ES-I3 (cell line): ENCODE data around the gene GLB1L2.
A peak's percentile ranks its signal among the peaks of the same experiment; 100 is the strongest.
"Not testable (repeated sequence)": the region's sequence is repeated elsewhere in the genome, so short reads cannot be mapped to it uniquely, and the experiment has no call there.

Source experiments
- H3K36me3 ChIP-seq: 2 replicates; pipeline ENCODE4 v1.6.1; 2013; ENCODE audit warnings: mild to moderate bottlenecking, low read length, control low read depth, moderate library complexity; ENCODE audit not compliant: insufficient read depth
- H3K4me1 ChIP-seq: 2 replicates; pipeline ENCODE4 v1.6.1; 2013; ENCODE audit warnings: mild to moderate bottlenecking, control low read depth, low read length; ENCODE audit not compliant: insufficient read depth
- H3K9ac ChIP-seq: 2 replicates; pipeline ENCODE4 v1.6.1; 2013; ENCODE audit warnings: low read depth, mild to moderate bottlenecking, low read length, moderate library complexity
- H3K9me3 ChIP-seq: 2 replicates; pipeline ENCODE4 v1.6.1; 2013; ENCODE audit warnings: mild to moderate bottlenecking, low read length, moderate library complexity; ENCODE audit not compliant: control insufficient read depth, insufficient read depth

The GLB1L2 gene

DNA sequence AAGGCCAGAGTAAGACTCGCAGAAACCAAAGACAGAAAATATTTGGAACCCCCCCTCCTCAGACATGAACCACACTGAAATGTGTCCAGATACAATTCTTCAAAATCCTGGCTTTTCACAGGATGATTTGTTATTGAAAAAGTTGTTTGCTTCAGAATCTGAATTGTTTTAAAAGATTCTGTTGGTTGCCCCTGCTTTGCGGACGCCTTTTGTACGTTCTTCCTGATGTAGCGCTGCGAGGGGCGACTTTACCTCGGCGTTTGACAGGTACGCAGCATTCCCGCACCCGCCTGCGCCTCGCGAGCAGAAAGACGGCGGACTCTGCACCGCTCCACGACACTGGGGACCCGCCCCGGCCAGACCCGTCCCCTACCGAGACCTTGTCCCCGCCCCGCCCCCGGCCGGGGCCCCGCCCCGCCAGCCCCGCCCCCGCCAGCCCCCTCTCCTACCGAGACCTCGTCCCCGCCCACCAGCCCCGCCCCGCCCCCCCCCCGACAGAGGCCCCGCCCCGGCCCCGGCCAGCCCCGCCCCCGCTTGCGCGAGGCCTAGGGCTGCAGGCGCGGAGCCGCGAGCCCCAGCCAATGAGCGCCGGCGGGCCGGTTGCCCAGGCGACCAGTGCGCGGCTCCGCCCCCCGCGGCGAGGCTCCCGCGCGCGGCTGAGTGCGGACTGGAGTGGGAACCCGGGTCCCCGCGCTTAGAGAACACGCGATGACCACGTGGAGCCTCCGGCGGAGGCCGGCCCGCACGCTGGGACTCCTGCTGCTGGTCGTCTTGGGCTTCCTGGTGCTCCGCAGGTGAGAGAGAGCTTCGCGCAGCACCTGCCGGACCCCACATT lies at the start of gene GLB1L2:
TSS of gene GLB1L2 (plus strand) at position 635 of the 835 bp plus-strand sequence. CDS start at position 709, 74 bp downstream.
- no peaks in the 10 kb centered on the region for H3K9me3 ChIP-seq
- peak within 1 kb of the TSS; percentile 62; the same call in 1 of the 2 replicates for H3K9ac ChIP-seq
- no peaks in the 10 kb centered on the region for H3K4me1 ChIP-seq
- no peaks in the 10 kb centered on the region for H3K36me3 ChIP-seq

- Histone ChIP-seq H3K36me3 (no peaks in the 10 kb centered on the region), H3K4me1 (no peaks in the 10 kb centered on the region), H3K9ac (no peak overlapping the region), H3K9me3 (no peaks in the 10 kb centered on the region)
Measured at GRCh38 chr11:134282121-134283045, 49.4 kb upstream of the GLB1L2 start.

DNA sequence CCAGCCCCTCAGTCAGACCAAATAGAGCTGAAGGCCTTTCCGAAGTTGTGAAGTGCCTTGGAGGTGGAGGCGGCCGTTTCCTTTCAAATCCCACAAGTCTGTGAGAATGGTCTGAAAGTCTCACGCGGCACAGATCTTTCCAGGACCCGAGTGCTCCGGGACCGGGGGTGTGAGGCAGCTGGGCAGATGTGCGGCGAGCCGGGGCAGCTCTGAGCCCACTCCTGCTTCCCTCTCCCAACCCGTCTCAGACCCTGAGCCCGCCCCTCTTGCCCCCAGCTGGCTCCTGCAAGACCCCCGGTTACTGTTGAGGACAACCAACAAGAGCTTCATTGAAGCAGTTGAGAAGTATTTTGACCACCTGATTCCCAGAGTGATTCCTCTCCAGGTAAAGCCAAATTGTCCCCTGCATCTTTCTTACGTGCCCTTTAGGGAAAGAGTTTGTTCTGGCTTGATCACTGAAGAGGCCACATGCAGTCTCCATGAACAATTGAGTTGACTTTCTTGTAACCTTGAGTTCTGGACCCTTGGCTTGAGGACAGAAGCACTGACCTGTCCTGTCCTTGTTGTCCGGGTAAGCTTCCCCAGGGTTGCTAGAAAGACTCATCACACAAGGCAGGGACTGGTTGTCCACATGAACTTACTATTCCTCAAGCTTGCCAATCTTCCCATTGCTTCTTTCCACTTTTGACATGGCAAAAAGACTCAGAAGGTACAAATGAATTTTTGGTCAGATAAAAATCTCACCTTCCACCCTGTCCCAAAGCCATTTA lies 48.1 kb upstream of the GLB1L2 start:
- Histone ChIP-seq H3K9me3 (no peaks in the 10 kb centered on the region), H3K9ac (no peak overlapping the region), H3K36me3 (no peaks in the 10 kb centered on the region), H3K4me1 (no peaks in the 10 kb centered on the region)

DNA sequence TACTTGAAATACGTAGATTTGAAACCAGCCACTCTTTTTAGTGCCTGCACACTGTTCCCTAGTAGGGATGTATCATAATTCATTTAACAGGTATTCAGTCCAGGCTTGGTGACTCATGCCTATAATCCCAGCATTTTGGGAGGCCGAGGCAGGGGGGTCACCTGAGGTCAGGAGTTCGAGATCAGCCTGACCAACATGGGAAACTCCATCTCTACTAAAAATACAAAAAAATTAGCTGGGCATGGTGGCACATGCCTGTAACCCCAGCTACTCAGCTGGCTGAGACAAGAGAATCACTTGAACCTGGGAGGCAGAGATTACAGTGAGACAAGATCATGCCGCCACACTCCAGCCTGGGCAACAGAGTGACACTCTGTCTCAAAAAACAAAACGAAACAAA lies 47.4 kb upstream of the GLB1L2 start:
- not testable (repeated sequence) for H3K4me1 ChIP-seq, H3K9me3 ChIP-seq, H3K36me3 ChIP-seq, H3K9ac ChIP-seq

DNA sequence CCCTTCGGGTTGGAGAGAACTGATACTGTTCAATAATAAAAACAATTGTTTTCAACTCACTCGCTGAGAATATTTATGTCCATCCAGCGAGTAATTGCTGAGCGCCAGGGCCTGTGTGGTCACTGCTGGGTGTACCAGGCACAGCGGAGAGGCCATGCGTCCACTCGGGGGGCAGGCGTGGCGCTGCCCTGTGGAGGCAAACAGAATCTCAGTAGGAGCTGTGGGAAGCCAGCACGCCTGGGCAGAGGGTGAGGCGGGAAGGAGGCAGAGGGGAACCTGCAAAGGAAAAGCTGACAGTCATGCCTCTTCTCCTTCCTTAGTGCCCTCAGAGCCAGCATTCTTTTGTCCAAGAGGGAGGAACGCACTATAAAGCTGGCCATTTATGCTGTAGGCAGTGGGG lies 44.2 kb upstream of the GLB1L2 start:
- peaks cover 6% of the 10 kb centered on the region; the same call in 1 of the 2 replicates for H3K4me1 ChIP-seq
- no peaks in the 10 kb centered on the region for H3K36me3 ChIP-seq
- no peaks in the 10 kb centered on the region for H3K9me3 ChIP-seq
- no peak overlapping the region for H3K9ac ChIP-seq

DNA sequence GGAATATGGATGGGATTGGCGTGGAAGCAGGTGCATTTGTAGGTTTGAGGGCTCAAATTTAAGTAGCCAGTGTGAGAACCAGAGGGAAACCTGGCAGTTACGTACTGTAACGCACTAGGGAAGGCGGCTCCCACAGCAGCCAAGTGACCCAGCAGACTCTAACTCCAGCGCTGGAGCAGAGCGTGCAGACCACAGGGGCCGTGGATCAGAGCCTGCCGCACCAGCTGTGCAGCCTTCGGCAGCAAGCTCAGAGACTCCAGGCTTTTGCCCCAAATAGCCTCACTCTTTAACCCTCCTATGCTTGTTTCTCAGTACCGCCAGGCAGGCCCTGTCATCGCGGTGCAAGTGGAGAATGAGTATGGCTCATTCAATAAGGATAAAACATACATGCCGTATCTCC lies 43.3 kb upstream of the GLB1L2 start:
- H3K9me3 ChIP-seq, result no peaks in the 10 kb centered on the region
- H3K9ac ChIP-seq, result no peak overlapping the region
- H3K36me3 ChIP-seq, result no peaks in the 10 kb centered on the region
- H3K4me1 ChIP-seq, result peaks cover 6% of the 10 kb centered on the region; the same call in 1 of the 2 replicates

DNA sequence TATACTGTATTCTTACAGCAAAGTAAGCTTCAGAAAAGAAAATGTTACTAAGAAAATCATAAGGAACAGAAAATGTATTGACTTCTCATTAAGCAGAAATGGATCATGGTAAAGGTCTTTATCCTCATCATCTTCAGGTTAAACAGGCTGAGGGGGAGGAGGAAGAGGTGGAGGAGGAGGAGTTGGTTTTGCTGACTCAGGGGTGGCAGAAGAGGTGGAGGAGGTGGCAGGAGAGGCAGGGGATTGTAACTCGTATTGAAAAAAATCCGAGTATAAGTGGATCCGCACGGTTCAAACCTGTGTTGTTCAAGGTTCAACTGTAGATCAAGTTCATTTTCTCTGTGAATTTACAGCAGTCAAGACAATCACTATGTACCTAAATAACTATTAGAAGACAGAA lies 42.6 kb upstream of the GLB1L2 start:
- H3K36me3 ChIP-seq, result no peaks in the 10 kb centered on the region
- H3K9me3 ChIP-seq, result no peaks in the 10 kb centered on the region
- no peak overlapping the region for H3K9ac ChIP-seq

DNA sequence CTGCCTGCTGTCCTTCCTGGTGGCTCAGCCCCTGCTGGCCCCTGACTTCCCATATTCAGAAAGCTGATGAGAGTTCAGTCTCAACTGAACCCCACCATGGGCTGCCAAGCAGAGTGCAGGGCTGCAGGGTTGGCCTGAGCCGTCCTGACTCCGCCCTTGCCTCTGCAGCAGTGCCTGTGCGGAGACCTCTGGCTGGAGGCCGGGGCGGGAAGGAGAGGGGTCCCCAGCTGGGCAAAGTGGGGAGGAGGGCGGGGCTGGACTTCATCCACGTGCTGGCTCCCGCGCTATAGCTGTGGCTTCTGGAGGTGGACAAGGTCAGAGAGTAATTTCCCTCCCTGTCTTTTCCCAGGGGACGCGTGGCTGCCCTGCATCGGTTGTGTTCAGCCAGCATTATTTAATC lies 42.0 kb upstream of the GLB1L2 start:
- Histone ChIP-seq H3K36me3 (no peaks in the 10 kb centered on the region), H3K9me3 (no peaks in the 10 kb centered on the region), H3K4me1 (peaks cover 6% of the 10 kb centered on the region; the same call in 1 of the 2 replicates), H3K9ac (no peak overlapping the region)

More for the DNA sequence above, 42.6 kb upstream of the GLB1L2 start:
- peaks cover 6% of the 10 kb centered on the region; the same call in 1 of the 2 replicates for H3K4me1 ChIP-seq

DNA sequence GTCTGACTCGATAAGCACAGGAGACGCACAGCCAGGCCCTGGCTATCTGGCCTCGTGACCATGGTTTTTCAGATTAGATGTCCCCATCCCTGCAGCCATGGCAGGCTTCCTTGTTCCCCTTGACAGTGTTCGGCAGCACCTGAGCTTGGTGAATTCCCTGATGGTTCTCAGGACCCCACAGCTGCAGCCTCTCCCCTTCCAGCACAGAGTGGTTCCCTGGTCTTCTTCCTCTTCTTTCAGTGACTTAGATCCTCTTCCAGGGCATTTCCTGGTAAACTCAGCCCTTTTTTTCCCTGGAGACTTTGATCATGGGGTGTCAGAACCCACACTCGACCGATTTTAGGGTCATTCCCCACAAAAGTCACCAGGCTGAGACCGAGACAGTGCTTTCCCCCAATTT lies 41.1 kb upstream of the GLB1L2 start:
- Histone ChIP-seq H3K36me3 (no peaks in the 10 kb centered on the region), H3K9me3 (no peaks in the 10 kb centered on the region), H3K9ac (no peak overlapping the region), H3K4me1 (peaks cover 6% of the 10 kb centered on the region; the same call in 1 of the 2 replicates)

GRCh38 chr11:134291196-134291595 lies 40.6 kb upstream of the GLB1L2 start:
- Histone ChIP-seq H3K9ac (no peak overlapping the region), H3K9me3 (no peaks in the 10 kb centered on the region), H3K4me1 (peaks cover 6% of the 10 kb centered on the region; the same call in 1 of the 2 replicates), H3K36me3 (no peaks in the 10 kb centered on the region)

DNA sequence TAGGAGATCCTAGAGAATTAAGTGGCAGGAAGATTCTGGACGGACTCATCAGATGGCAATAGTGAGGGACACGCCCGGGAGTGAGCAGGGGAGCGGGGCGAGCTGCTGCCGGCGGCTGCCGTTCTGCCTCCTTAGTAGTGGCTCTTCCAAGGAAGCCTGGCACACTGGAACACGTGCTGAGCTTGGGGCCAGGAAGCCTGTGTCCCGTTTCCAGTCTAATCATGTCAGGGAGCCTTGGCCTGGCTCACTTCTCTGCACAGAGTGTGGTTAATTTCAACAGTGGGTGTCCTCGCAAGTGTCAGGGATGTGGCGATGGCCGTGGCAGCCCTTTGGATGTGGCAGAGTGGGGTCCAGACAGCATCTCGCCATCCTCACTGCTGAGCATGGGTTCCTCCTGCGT lies 39.1 kb upstream of the GLB1L2 start:
- peaks cover 6% of the 10 kb centered on the region; the same call in 1 of the 2 replicates for H3K4me1 ChIP-seq
- no peaks in the 10 kb centered on the region for H3K9me3 ChIP-seq
- no peak overlapping the region for H3K9ac ChIP-seq
- no peaks in the 10 kb centered on the region for H3K36me3 ChIP-seq

DNA sequence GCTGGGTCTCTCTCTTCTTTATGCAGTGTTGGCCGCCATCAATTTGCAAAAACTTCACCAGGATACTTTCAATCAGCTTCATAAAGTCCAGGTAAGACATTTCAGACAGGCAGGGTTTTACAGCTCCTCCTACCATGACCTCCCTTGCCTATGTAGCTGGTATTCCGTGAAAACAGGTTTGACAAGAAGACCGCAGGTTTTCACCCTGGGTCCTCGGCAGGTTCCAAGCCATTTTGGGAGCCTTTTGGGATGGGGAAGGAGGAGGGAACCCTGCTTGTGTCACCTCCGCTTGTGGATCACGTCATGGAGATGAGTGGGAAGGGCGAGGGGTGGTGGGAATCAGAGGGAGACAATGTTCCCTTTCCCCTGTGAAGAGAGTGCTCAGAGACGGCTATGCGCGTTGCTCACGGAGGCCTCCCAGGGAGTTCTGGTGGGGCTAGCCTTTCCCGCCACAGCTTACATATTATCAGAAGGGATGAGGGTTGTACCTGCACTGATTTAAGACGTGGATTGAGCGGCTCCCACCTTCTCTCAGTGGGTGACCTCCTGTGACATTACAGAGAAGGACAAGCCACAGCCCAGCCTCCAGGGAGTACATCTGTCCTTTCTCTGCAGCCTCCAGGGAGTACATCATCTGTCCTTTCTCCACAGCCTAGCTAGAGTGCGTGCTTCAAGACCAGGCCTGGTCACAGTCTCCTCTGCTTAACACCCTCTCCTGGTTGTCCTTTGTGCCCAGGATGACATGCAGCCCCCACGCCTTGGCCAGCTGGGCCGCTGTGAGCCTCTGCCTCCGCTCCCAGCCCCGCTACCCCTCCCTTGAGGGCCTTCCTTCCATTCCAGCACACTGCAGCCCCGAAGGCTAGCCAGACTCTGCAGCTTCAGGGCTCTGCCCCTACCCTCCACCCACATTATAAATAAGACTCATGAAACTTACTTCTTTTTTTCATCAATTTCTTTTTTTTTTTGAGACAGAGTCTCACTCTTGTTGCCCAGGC lies 38.4 kb upstream of the GLB1L2 start:
- Histone ChIP-seq H3K9ac (no peak overlapping the region), H3K9me3 (no peaks in the 10 kb centered on the region)

GRCh38 chr11:134294664-134295063 lies 37.1 kb upstream of the GLB1L2 start:
- H3K9ac ChIP-seq, result no peak overlapping the region
- H3K4me1 ChIP-seq, result peaks cover 1% of the 10 kb centered on the region; the same call in 1 of the 2 replicates
- H3K9me3 ChIP-seq, result no peaks in the 10 kb centered on the region

More for the DNA sequence above, 38.4 kb upstream of the GLB1L2 start:
- Histone ChIP-seq H3K4me1 (peaks cover 6% of the 10 kb centered on the region; the same call in 1 of the 2 replicates), H3K36me3 (no peaks in the 10 kb centered on the region)

More at GRCh38 chr11:134294664-134295063, 37.1 kb upstream of the GLB1L2 start:
- no peaks in the 10 kb centered on the region for H3K36me3 ChIP-seq
